Activated CD8-positive, alpha-beta T cell treated with anti-CD3 and anti-CD28 coated beads for 36 hours (primary cell): ENCODE data around the gene SLFN12L. TPM values are rescaled to one million over a fixed set of nuclear protein-coding genes. Genes with fewer than 3 reads are reported as not detected.

Source experiments
- ATAC-seq: fragments of 200-7000 bp; cut with Tn5 transposase; one replicate; pipeline ENCODE4 v1.10.0; 2021; ENCODE audit warnings: mild to moderate bottlenecking, moderate library complexity
- CTCF ChIA-PET: fragments of 350-600 bp; sonication (Branson Sonifier 250); formaldehyde crosslinking; loops from one replicate; lab custom pipeline; 2021; ENCODE audit warnings: antibody characterized with exemption; lab: Charles Lee
- POLR2A ChIA-PET: fragments of 350-600 bp; sonication (Branson Sonifier 250); formaldehyde crosslinking; loops from one replicate; lab custom pipeline; 2021; ENCODE audit warnings: antibody characterized with exemption; lab: Charles Lee
- DNase-seq: peaks from one replicate; pipeline ENCODE4 v3.0.0-alpha.2; 2020
- H3K27ac Mint-ChIP-seq: one replicate; pipeline ENCODE4 v1.8.0; 2021; ENCODE audit warnings: mild to moderate bottlenecking, mixed read lengths
- H3K27me3 Mint-ChIP-seq: one replicate; pipeline ENCODE4 v1.8.0; 2021; ENCODE audit warnings: mixed read lengths
- H3K36me3 Mint-ChIP-seq: one replicate; pipeline ENCODE4 v1.8.0; 2021; ENCODE audit warnings: low read depth, mixed read lengths
- H3K4me1 Mint-ChIP-seq: one replicate; pipeline ENCODE4 v1.8.0; 2021; ENCODE audit warnings: low read depth, mixed read lengths
- H3K4me3 Mint-ChIP-seq: one replicate; pipeline ENCODE4 v1.8.0; 2021; ENCODE audit warnings: mild to moderate bottlenecking, moderate library complexity, mixed read lengths
- H3K9me3 Mint-ChIP-seq: one replicate; pipeline ENCODE4 v1.8.0; 2021; ENCODE audit warnings: mixed read lengths
- CTCF ChIP-seq: fragments of 200-600 bp; IDR thresholded peaks from one replicate; pipeline ENCODE4 v1.8.0; 2022; ENCODE audit warnings: antibody characterized with exemption, mild to moderate bottlenecking
- intact Hi-C: fragments of 100-400 bp; cut with micrococcal nuclease; formaldehyde crosslinking; loops from one replicate; pipeline ENCODE4 v1.10.0; 2022
- total RNA-seq, 2 experiments: library from RNA; stranded (reverse); gene quantifications; one replicate each; pipeline ENCODE4 v1.2.3, GENCODE V29; 2021

Gene SLFN12L
- total RNA-seq, 2 experiments from 2014 or later = 41.7 to 42.5 TPM

- Mint-ChIP-seq H3K9me3 (no peaks in the 10 kb centered on the region), H3K27ac (peak within 1 kb of the TSS; percentile 100), H3K27me3 (no peaks in the 10 kb centered on the region), H3K36me3 (peaks cover 15% of the 10 kb centered on the region), H3K4me3 (peak within 1 kb of the TSS; percentile 100), H3K4me1 (peaks cover 28% of the 10 kb centered on the region)
- intact Hi-C loops = no loop called here
- ATAC-seq (peak; percentile 94), DNase-seq (peak; percentile 94)
- ChIA-PET CTCF (interaction anchor here (0.6 to 2.8 kb wide), 12 partner anchors 8 to 230 kb away, joined by 3 to 14 read pairs (median 4); partner anchors contain the start of genes AP2B1 and SLFN12L), POLR2A (interaction anchor here (0.6 to 3.0 kb wide), 20 partner anchors 8 to 597 kb away, joined by 3 to 23 read pairs (median 5); partner anchors contain the start of genes AP2B1, SLFN11, SLFN12L and SLFN5)
- TF ChIP-seq CTCF = no peak
Observed at GRCh38 chr17:35578197-35578928, 40.9 kb upstream of the SLFN12L start, which contains the start of gene PEX12. TSS of gene PEX12 (minus strand) at chr17:35578571. CDS start at chr17:35578021, 550 bp downstream.

GRCh38 chr17:35577830-35578196 is 40.3 kb upstream of the SLFN12L start:
- H3K27me3 Mint-ChIP-seq = no peaks in the 10 kb centered on the region
- no peaks in the 10 kb centered on the region for H3K9me3 Mint-ChIP-seq
- ChIA-PET POLR2A (interaction anchor here (0.6 to 3.0 kb wide), 16 partner anchors 9 to 335 kb away, joined by 3 to 23 read pairs (median 5); partner anchors contain the start of genes AP2B1, SLFN11, SLFN5 and TAF15), CTCF (interaction anchor here (1.0 to 2.8 kb wide), 6 partner anchors 9 to 231 kb away, joined by 3 to 14 read pairs (median 6); partner anchors contain the start of genes AP2B1 and SLFN12L)
- H3K36me3 Mint-ChIP-seq = peaks cover 15% of the 10 kb centered on the region
- DNase-seq = no peak
- peaks cover 28% of the 10 kb centered on the region for H3K4me1 Mint-ChIP-seq
- H3K4me3 Mint-ChIP-seq = peak overlapping the region; percentile 100
- no peak for TF ChIP-seq CTCF
- peak overlapping the region; percentile 100 for H3K27ac Mint-ChIP-seq
- intact Hi-C loops = no loop called here
- ATAC-seq = no peak

DNA sequence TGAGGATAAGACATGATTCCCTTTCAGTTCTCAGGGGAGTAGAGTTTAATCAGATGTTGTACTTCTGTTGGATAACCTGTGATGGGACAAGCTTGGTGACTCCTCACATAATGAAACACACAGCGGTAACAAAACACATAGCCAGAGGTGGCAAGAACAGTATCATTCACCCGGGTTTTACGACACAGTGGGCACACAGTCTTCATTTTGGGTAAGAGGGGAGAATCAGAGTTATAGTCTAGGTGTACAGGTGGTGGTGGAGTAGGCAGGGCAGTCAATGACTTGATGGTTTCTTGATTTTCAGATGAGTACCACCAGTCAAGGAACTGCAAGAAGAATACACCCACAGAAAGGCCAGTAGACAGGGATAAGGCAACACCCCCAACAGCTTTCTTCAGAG is 38.3 kb upstream of the SLFN12L start:
- peaks cover 16% of the 10 kb centered on the region for H3K36me3 Mint-ChIP-seq
- ATAC-seq = no peak
- TF ChIP-seq CTCF = no peak
- no peak overlapping the region for H3K4me3 Mint-ChIP-seq
- H3K27ac Mint-ChIP-seq = peak overlapping the region; percentile 100
- H3K9me3 Mint-ChIP-seq = no peaks in the 10 kb centered on the region
- CTCF ChIA-PET = interaction anchor here (0.8 to 2.1 kb wide), 3 partner anchors 34 to 318 kb away, joined by 3 to 8 read pairs (median 4); no protein-coding TSS in a partner anchor
- intact Hi-C loops = no loop called here
- H3K27me3 Mint-ChIP-seq = no peaks in the 10 kb centered on the region
- POLR2A ChIA-PET = interaction anchor here (0.9 to 1.0 kb wide), 2 partner anchors 11 to 39 kb away, joined by 3 to 4 read pairs; no protein-coding TSS in a partner anchor
- no peak for DNase-seq
- peaks cover 31% of the 10 kb centered on the region for H3K4me1 Mint-ChIP-seq

DNA sequence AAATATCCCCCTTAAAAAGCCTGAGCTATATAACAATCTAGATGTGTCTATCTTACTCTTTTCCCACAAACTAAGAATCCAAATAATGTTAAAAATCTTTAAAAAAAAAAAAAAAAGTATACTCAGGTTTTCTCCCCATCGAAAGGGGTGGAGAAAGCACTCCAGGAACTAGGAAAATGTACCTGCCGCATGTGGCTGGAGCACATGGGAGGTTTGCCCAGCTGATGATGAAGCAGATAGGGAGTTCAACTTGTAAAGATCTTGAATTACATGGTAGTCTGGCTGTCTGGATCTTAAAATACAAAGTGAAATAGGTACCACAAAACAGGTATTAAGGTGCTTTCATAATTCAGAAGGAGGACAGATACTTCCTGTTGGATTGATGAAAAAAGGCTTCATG is 31.9 kb upstream of the SLFN12L start:
- peak overlapping the region; percentile 61 for H3K27ac Mint-ChIP-seq
- intact Hi-C loops = no loop called here
- DNase-seq (no peak), ATAC-seq (no peak)
- POLR2A ChIA-PET = interaction anchor here (0.6 to 3.6 kb wide), 3 partner anchors 9 to 207 kb away, joined by 3 to 23 read pairs (median 3); partner anchors contain the start of gene PEX12
- H3K27me3 Mint-ChIP-seq = no peaks in the 10 kb centered on the region
- CTCF ChIA-PET = interaction anchor here (0.8 kb wide), 1 partner anchor 21 kb away, joined by 3 read pairs; no protein-coding TSS in a partner anchor
- no peak for TF ChIP-seq CTCF
- no peaks in the 10 kb centered on the region for H3K9me3 Mint-ChIP-seq
- peaks cover 29% of the 10 kb centered on the region for H3K4me1 Mint-ChIP-seq
- peak overlapping the region; percentile 87 for H3K4me3 Mint-ChIP-seq
- H3K36me3 Mint-ChIP-seq = peaks cover 15% of the 10 kb centered on the region
